ENCODE results near the gene GALR1.

GALR1 gene

GRCh38 chr18:77205769-77206168, 43.9 kb upstream of the GALR1 start:
- H3K27me3 ChIP-seq (replicated peaks), result no peaks in the 10 kb centered on the region
- H3K4me3 ChIP-seq (ENCODE audit: low read depth, low read length), result no peak overlapping the region
- DNase-seq, result no peak
- no peaks in the 10 kb centered on the region for H3K36me3 ChIP-seq (replicated peaks)
- in situ Hi-C loops (cut with HindIII; ENCODE audit: low pct_ligation_motif_present, low sequenced_read_pairs), result loop anchor here (25.0 kb wide), 1 partner anchor 143 kb away; no protein-coding TSS in a partner anchor
- TF ChIP-seq CTCF (IDR thresholded peaks at IDR 0.05; ENCODE audit: low read depth, low read length, missing control alignments), result no peak
- no peak overlapping the region for H3K27ac ChIP-seq

- H3K27ac ChIP-seq, result peak overlapping the region; percentile 90
Observed at GRCh38 chr18:77206676-77207374, 42.8 kb upstream of the GALR1 start.

GRCh38 chr18:77207540-77207939, 42.1 kb upstream of the GALR1 start:
- no peaks in the 10 kb centered on the region for H3K36me3 ChIP-seq (replicated peaks)
- H3K27me3 ChIP-seq (replicated peaks), result no peaks in the 10 kb centered on the region
- peak; percentile 76 for DNase-seq
- H3K27ac ChIP-seq, result peak overlapping the region; percentile 90
- no peak overlapping the region for H3K4me3 ChIP-seq (ENCODE audit: low read depth, low read length)
- in situ Hi-C loops (cut with HindIII; ENCODE audit: low pct_ligation_motif_present, low sequenced_read_pairs), result loop anchor here (25.0 kb wide), 1 partner anchor 145 kb away; no protein-coding TSS in a partner anchor
- TF ChIP-seq CTCF (IDR thresholded peaks at IDR 0.05; ENCODE audit: low read depth, low read length, missing control alignments), result peak; percentile 83

More at GRCh38 chr18:77206676-77207374, 42.8 kb upstream of the GALR1 start:
- no peak for TF ChIP-seq CTCF (IDR thresholded peaks at IDR 0.05; ENCODE audit: low read depth, low read length, missing control alignments)
- Histone ChIP-seq H3K27me3 (replicated peaks) (no peaks in the 10 kb centered on the region), H3K36me3 (replicated peaks) (no peaks in the 10 kb centered on the region), H3K4me3 (ENCODE audit: low read depth, low read length) (no peak overlapping the region)
- DNase-seq, result peak; percentile 85
- in situ Hi-C loops (cut with HindIII; ENCODE audit: low pct_ligation_motif_present, low sequenced_read_pairs), result loop anchor here (25.0 kb wide), 1 partner anchor 145 kb away; no protein-coding TSS in a partner anchor

GRCh38 chr18:77208964-77209363, 40.7 kb upstream of the GALR1 start:
- in situ Hi-C loops (cut with HindIII; ENCODE audit: low pct_ligation_motif_present, low sequenced_read_pairs), result loop anchor here (25.0 kb wide), 1 partner anchor 147 kb away; no protein-coding TSS in a partner anchor
- no peak for TF ChIP-seq CTCF (IDR thresholded peaks at IDR 0.05; ENCODE audit: low read depth, low read length, missing control alignments)
- peak overlapping the region; percentile 90 for H3K27ac ChIP-seq
- peak; percentile 82 for DNase-seq
- H3K4me3 ChIP-seq (ENCODE audit: low read depth, low read length), result no peak overlapping the region
- no peaks in the 10 kb centered on the region for H3K27me3 ChIP-seq (replicated peaks)
- no peaks in the 10 kb centered on the region for H3K36me3 ChIP-seq (replicated peaks)

- in situ Hi-C loops (cut with HindIII; ENCODE audit: low pct_ligation_motif_present, low sequenced_read_pairs), result loop anchor here (25.0 kb wide), 1 partner anchor 147 kb away; no protein-coding TSS in a partner anchor
- H3K4me3 ChIP-seq (ENCODE audit: low read depth, low read length), result no peak overlapping the region
- H3K36me3 ChIP-seq (replicated peaks), result no peaks in the 10 kb centered on the region
- TF ChIP-seq CTCF (IDR thresholded peaks at IDR 0.05; ENCODE audit: low read depth, low read length, missing control alignments), result no peak
- no peaks in the 10 kb centered on the region for H3K27me3 ChIP-seq (replicated peaks)
- H3K27ac ChIP-seq, result peak overlapping the region; percentile 90
- DNase-seq, result peak; percentile 78
Observed at GRCh38 chr18:77209587-77209986, 40.1 kb upstream of the GALR1 start.
